ENCODE results near the gene SMC1B. TPM values are rescaled to one million over a fixed set of nuclear protein-coding genes. Genes with fewer than 3 reads are reported as not detected.

Gene SMC1B
- total RNA-seq, 2 experiments from 2014 or later, result 1.8 TPM

GRCh38 chr22:45454275-45454674 lies 40.9 kb upstream of the SMC1B start:
- intact Hi-C loops (cut with micrococcal nuclease), result no loop called here
- H3K27me3 Mint-ChIP-seq, result peaks cover 2% of the 10 kb centered on the region
- H3K4me3 Mint-ChIP-seq, result no peak overlapping the region
- TF ChIP-seq CTCF (IDR thresholded peaks at IDR 0.05), result no peak
- CTCF ChIA-PET, result no interaction called here
- H3K9me3 Mint-ChIP-seq, result no peaks in the 10 kb centered on the region
- H3K4me1 Mint-ChIP-seq (ENCODE audit: low read depth), result no peaks in the 10 kb centered on the region
- POLR2A ChIA-PET, result no interaction called here
- ATAC-seq (no peak), DNase-seq (no peak)
- H3K27ac Mint-ChIP-seq, result no peak overlapping the region
- no peaks in the 10 kb centered on the region for H3K36me3 Mint-ChIP-seq (ENCODE audit: low read depth)

GRCh38 chr22:45453764-45454163 lies 40.4 kb upstream of the SMC1B start:
- intact Hi-C loops (cut with micrococcal nuclease), result no loop called here
- POLR2A ChIA-PET, result no interaction called here
- TF ChIP-seq CTCF (IDR thresholded peaks at IDR 0.05), result no peak
- no peaks in the 10 kb centered on the region for H3K36me3 Mint-ChIP-seq (ENCODE audit: low read depth)
- no peaks in the 10 kb centered on the region for H3K4me1 Mint-ChIP-seq (ENCODE audit: low read depth)
- H3K4me3 Mint-ChIP-seq, result no peak overlapping the region
- CTCF ChIA-PET, result no interaction called here
- DNase-seq (no peak), ATAC-seq (no peak)
- no peaks in the 10 kb centered on the region for H3K9me3 Mint-ChIP-seq
- H3K27me3 Mint-ChIP-seq, result peaks cover 2% of the 10 kb centered on the region
- no peak overlapping the region for H3K27ac Mint-ChIP-seq

GRCh38 chr22:45452565-45453379 lies 39.4 kb upstream of the SMC1B start:
- intact Hi-C loops (cut with micrococcal nuclease), result no loop called here

GRCh38 chr22:45451972-45452371 lies 38.6 kb upstream of the SMC1B start:
- no peak for DNase-seq
- no peak for TF ChIP-seq CTCF (IDR thresholded peaks at IDR 0.05)
- no peaks in the 10 kb centered on the region for H3K9me3 Mint-ChIP-seq
- ChIA-PET POLR2A (no interaction called here), CTCF (no interaction called here)
- H3K27me3 Mint-ChIP-seq, result no peaks in the 10 kb centered on the region
- intact Hi-C loops (cut with micrococcal nuclease), result no loop called here
- no peaks in the 10 kb centered on the region for H3K4me1 Mint-ChIP-seq (ENCODE audit: low read depth)
- no peak overlapping the region for H3K4me3 Mint-ChIP-seq
- H3K36me3 Mint-ChIP-seq (ENCODE audit: low read depth), result no peaks in the 10 kb centered on the region
- ATAC-seq, result no peak
- H3K27ac Mint-ChIP-seq, result no peak overlapping the region

More at GRCh38 chr22:45452565-45453379, 39.4 kb upstream of the SMC1B start:
- no peak for TF ChIP-seq CTCF (IDR thresholded peaks at IDR 0.05)
- ATAC-seq (no peak), DNase-seq (no peak)
- Mint-ChIP-seq H3K9me3 (no peaks in the 10 kb centered on the region), H3K4me3 (no peak overlapping the region), H3K27ac (no peak overlapping the region), H3K36me3 (ENCODE audit: low read depth) (no peaks in the 10 kb centered on the region), H3K27me3 (peaks cover 2% of the 10 kb centered on the region), H3K4me1 (ENCODE audit: low read depth) (no peaks in the 10 kb centered on the region)
- CTCF ChIA-PET, result no interaction called here
- POLR2A ChIA-PET, result no interaction called here

GRCh38 chr22:45450921-45451651 lies 37.7 kb upstream of the SMC1B start:
- Mint-ChIP-seq H3K4me1 (ENCODE audit: low read depth) (no peaks in the 10 kb centered on the region), H3K9me3 (no peaks in the 10 kb centered on the region), H3K36me3 (ENCODE audit: low read depth) (no peaks in the 10 kb centered on the region), H3K4me3 (no peak overlapping the region), H3K27me3 (no peaks in the 10 kb centered on the region), H3K27ac (no peak overlapping the region)
- no peak for TF ChIP-seq CTCF (IDR thresholded peaks at IDR 0.05)
- ChIA-PET POLR2A (no interaction called here), CTCF (interaction anchor here (1.6 kb wide), 1 partner anchor 10 kb away, joined by 4 read pairs; no protein-coding TSS in a partner anchor)
- DNase-seq, result no peak
- no peak for ATAC-seq
- intact Hi-C loops (cut with micrococcal nuclease), result no loop called here

Measured in activated CD8-positive, alpha-beta T cell treated with anti-CD3 and anti-CD28 coated beads for 36 hours (primary cell).